Subcutaneous abdominal adipose tissue (tissue), 5 donors: ENCODE measurements around the gene NAA20.

Experiments
- H3K27ac ChIP-seq: one replicate; pipeline ENCODE4 v1.7.0; 2013; ENCODE audit warnings: low read depth, mild to moderate bottlenecking, inconsistent platforms, low read length, moderate library complexity
- H3K27me3 ChIP-seq, 5 donors: one replicate each; pipeline ENCODE4 v1.7.0; 2013; ENCODE audit warnings: low read length in 5 of 5, inconsistent platforms in 1 of 5; ENCODE audit not compliant: control insufficient read depth in 5 of 5, insufficient read depth in 4 of 5
- H3K36me3 ChIP-seq, 5 donors: one replicate each; pipeline ENCODE4 v1.7.0; 2013; ENCODE audit warnings: low read length in 5 of 5; ENCODE audit not compliant: control insufficient read depth in 5 of 5, insufficient read depth in 5 of 5
- H3K4me1 ChIP-seq, 5 donors: one replicate each; pipeline ENCODE4 v1.7.0; 2013; ENCODE audit warnings: low read length in 5 of 5, mild to moderate bottlenecking in 3 of 5, moderate library complexity in 1 of 5; ENCODE audit not compliant: control insufficient read depth in 5 of 5, insufficient read depth in 5 of 5
- H3K4me3 ChIP-seq, 5 donors: one replicate each; pipeline ENCODE4 v1.7.0; 2013; ENCODE audit warnings: low read length in 5 of 5, low read depth in 1 of 5
- H3K9ac ChIP-seq, 5 donors: one replicate each; pipeline ENCODE4 v1.7.0; 2013; ENCODE audit warnings: low read length in 5 of 5, mild to moderate bottlenecking in 4 of 5, moderate library complexity in 3 of 5
- H3K9me3 ChIP-seq, 5 donors: one replicate each; pipeline ENCODE4 v1.7.0; 2013; ENCODE audit warnings: low read length in 5 of 5; ENCODE audit not compliant: control insufficient read depth in 5 of 5
- donor health status: healthy.
- donor health status: healthy.
- donor health status: healthy.
- donor health status: healthy.
- donor health status: healthy.

The NAA20 gene

GRCh38 chr20:20017001-20017843 is at the start of gene NAA20:
Gene NAA20 (plus strand): TSS chr20:20017362. CDS start chr20:20017397, 35 bp downstream.
- H3K36me3 ChIP-seq = peaks cover 0 to 3% (median 0%) of the 10 kb centered on the region in 5 donors
- no peaks in the 10 kb centered on the region for H3K9me3 ChIP-seq
- H3K4me1 ChIP-seq = peaks cover 0 to 36% (median 27%) of the 10 kb centered on the region in 5 donors
- H3K27me3 ChIP-seq = no peaks in the 10 kb centered on the region
- peak within 1 kb of the TSS; percentile 86 to 95 (median 91) for H3K4me3 ChIP-seq
- peak within 1 kb of the TSS; percentile 68 to 97 (median 91) for H3K9ac ChIP-seq
- peak within 1 kb of the TSS; percentile 57 for H3K27ac ChIP-seq

- no peaks in the 10 kb centered on the region for H3K9me3 ChIP-seq
- no peak overlapping the region for H3K9ac ChIP-seq
- no peak overlapping the region for H3K27ac ChIP-seq
- H3K36me3 ChIP-seq = peaks cover 0 to 79% (median 59%) of the 10 kb centered on the region in 5 donors
- H3K4me3 ChIP-seq = no peak overlapping the region
- no peaks in the 10 kb centered on the region for H3K27me3 ChIP-seq
- H3K4me1 ChIP-seq = peaks cover 3 to 12% (median 9%) of the 10 kb centered on the region in 5 donors
Measured at GRCh38 chr20:19967445-19967844, 49.7 kb upstream of the NAA20 start.

- Histone ChIP-seq H3K27ac (no peak overlapping the region), H3K9me3 (no peaks in the 10 kb centered on the region), H3K27me3 (no peaks in the 10 kb centered on the region), H3K4me3 (no peak overlapping the region), H3K36me3 (peaks cover 0 to 75% (median 59%) of the 10 kb centered on the region in 5 donors), H3K9ac (no peak overlapping the region), H3K4me1 (peaks cover 3 to 12% (median 9%) of the 10 kb centered on the region in 5 donors)
Measured at GRCh38 chr20:19968028-19968427, 49.1 kb upstream of the NAA20 start.

GRCh38 chr20:19968466-19969073 is 48.6 kb upstream of the NAA20 start:
- Histone ChIP-seq H3K9me3 (no peaks in the 10 kb centered on the region), H3K27me3 (no peaks in the 10 kb centered on the region), H3K27ac (no peak overlapping the region), H3K4me1 (peaks cover 3 to 17% (median 15%) of the 10 kb centered on the region in 5 donors), H3K9ac (no peak overlapping the region), H3K4me3 (no peak overlapping the region), H3K36me3 (peaks cover 0 to 75% (median 59%) of the 10 kb centered on the region in 5 donors)

GRCh38 chr20:19969106-19969505 is 48.1 kb upstream of the NAA20 start:
- no peaks in the 10 kb centered on the region for H3K27me3 ChIP-seq
- peaks cover 7 to 22% (median 20%) of the 10 kb centered on the region in 5 donors for H3K4me1 ChIP-seq
- H3K9ac ChIP-seq = no peak overlapping the region
- no peaks in the 10 kb centered on the region for H3K9me3 ChIP-seq
- H3K4me3 ChIP-seq = no peak overlapping the region
- peaks cover 0 to 78% (median 59%) of the 10 kb centered on the region in 5 donors for H3K36me3 ChIP-seq
- H3K27ac ChIP-seq = no peak overlapping the region

- H3K27me3 ChIP-seq = no peaks in the 10 kb centered on the region
- H3K9ac ChIP-seq = no peak overlapping the region
- peaks cover 0 to 74% (median 56%) of the 10 kb centered on the region in 5 donors for H3K36me3 ChIP-seq
- no peak overlapping the region for H3K27ac ChIP-seq
- H3K4me1 ChIP-seq = peaks cover 12 to 22% (median 20%) of the 10 kb centered on the region in 5 donors
- H3K9me3 ChIP-seq = no peaks in the 10 kb centered on the region
- H3K4me3 ChIP-seq = no peak overlapping the region
Measured at GRCh38 chr20:19969507-19970255, 47.5 kb upstream of the NAA20 start.

- Histone ChIP-seq H3K9ac (no peak overlapping the region), H3K36me3 (peaks cover 0 to 68% (median 49%) of the 10 kb centered on the region in 5 donors), H3K4me1 (peaks cover 10 to 24% (median 22%) of the 10 kb centered on the region in 5 donors), H3K9me3 (no peaks in the 10 kb centered on the region), H3K27ac (no peak overlapping the region), H3K27me3 (no peaks in the 10 kb centered on the region), H3K4me3 (no peak overlapping the region)
Measured at GRCh38 chr20:19970256-19970765, 46.9 kb upstream of the NAA20 start.

- H3K9ac ChIP-seq = no peak overlapping the region
- H3K27me3 ChIP-seq = no peaks in the 10 kb centered on the region
- no peak overlapping the region for H3K27ac ChIP-seq
- H3K4me1 ChIP-seq = peaks cover 11 to 32% (median 30%) of the 10 kb centered on the region in 5 donors
- no peak overlapping the region for H3K4me3 ChIP-seq
- H3K36me3 ChIP-seq = peaks cover 0 to 66% (median 49%) of the 10 kb centered on the region in 5 donors
- no peaks in the 10 kb centered on the region for H3K9me3 ChIP-seq
Measured at GRCh38 chr20:19971116-19971515, 46.0 kb upstream of the NAA20 start.

- Histone ChIP-seq H3K9ac (peak overlapping the region; percentile 7 to 77 (median 48)), H3K27ac (peak overlapping the region; percentile 96), H3K27me3 (no peaks in the 10 kb centered on the region), H3K9me3 (no peaks in the 10 kb centered on the region), H3K4me1 (peaks cover 11 to 60% (median 55%) of the 10 kb centered on the region in 5 donors), H3K4me3 (peak overlapping the region; percentile 39 to 76 (median 63)), H3K36me3 (peaks cover 0 to 47% (median 31%) of the 10 kb centered on the region in 5 donors)
Measured at GRCh38 chr20:19973961-19974629, 43.1 kb upstream of the NAA20 start.
